ENCODE results near the gene KLHL3. TPM values are rescaled to one million over a fixed set of nuclear protein-coding genes. Genes with fewer than 3 reads are reported as not detected.

KLHL3 gene
- total and polyA plus RNA-seq, 2 donors (not counting 3 experiments of a cell fraction or from before 2014, with no cell fraction given), result 8.8 to 13.6 TPM

GRCh38 chr5:137695651-137696428, 40.0 kb downstream of the KLHL3 start:
- FAIRE-seq, result peak; percentile 99
- DNase-seq (ENCODE audit: low read depth, low spot score), result peak; percentile 98
- TF ChIP-seq POLR2A (IDR thresholded peaks at IDR 0.05; ENCODE audit: low read depth, low read length) (no peak), EZH2 (IDR thresholded peaks at IDR 0.05; ENCODE audit: borderline replicate concordance, low read depth, low read length, severe bottlenecking) (no peak), CTCF (IDR thresholded peaks at IDR 0.05; ENCODE audit: extremely low read depth in 1 of 2, insufficient read depth in 1 of 2, low read depth in 1 of 2, low read length in 2 of 2) (peak; percentile 61 to 70), GATA2 (IDR thresholded peaks at IDR 0.05; ENCODE audit: insufficient read depth, insufficient read length, low read depth, low read length) (peak; percentile 80), JUN (IDR thresholded peaks at IDR 0.05; ENCODE audit: borderline replicate concordance, insufficient read depth, insufficient read length, low read depth) (no peak), MAX (IDR thresholded peaks at IDR 0.05; ENCODE audit: insufficient read depth, insufficient read length) (no peak), POLR2AphosphoS5 (IDR thresholded peaks at IDR 0.05; ENCODE audit: insufficient read depth, low read depth, low read length) (peak; percentile 66), MYC (IDR thresholded peaks at IDR 0.05; ENCODE audit: low read depth, low read length) (no peak), FOS (IDR thresholded peaks at IDR 0.05; ENCODE audit: borderline replicate concordance, insufficient read depth, low read length) (no peak)
- POLR2A ChIA-PET, result no interaction called here
- Histone ChIP-seq H3K4me2 (ENCODE audit: insufficient read depth, low read length) (peak overlapping the region; percentile 61), H3K79me2 (ENCODE audit: control insufficient read depth, insufficient read depth, low read length) (no peaks in the 10 kb centered on the region), H3K36me3 (ENCODE audit: control insufficient read depth in 2 of 2, extremely low read depth in 1 of 2, insufficient read depth in 2 of 2, low read length in 2 of 2) (peaks cover 0 to 8% of the 10 kb centered on the region in 2 experiments), H4K20me1 (replicated peaks; ENCODE audit: control insufficient read depth, extremely low read depth, insufficient read depth, low read length) (no peaks in the 10 kb centered on the region), H3K4me3 (replicated peaks in 1 of 3; ENCODE audit: insufficient read depth in 1 of 3, low read depth in 1 of 3, low read length in 3 of 3) (no peak overlapping the region), H3K9ac (replicated peaks; ENCODE audit: extremely low read depth, insufficient read depth, low read length) (no peak overlapping the region), H2AFZ (ENCODE audit: low read depth, low read length) (peak overlapping the region; percentile 27), H3K27ac (ENCODE audit: insufficient read depth, low read depth, low read length) (peak overlapping the region; percentile 85), H3K4me1 (ENCODE audit: control insufficient read depth, extremely low read depth, insufficient read depth, low read length) (peaks cover 45% of the 10 kb centered on the region), H3K9me3 (replicated peaks; ENCODE audit: control insufficient read depth, insufficient read depth, low read length) (no peaks in the 10 kb centered on the region), H3K9me1 (replicated peaks; ENCODE audit: control insufficient read depth, extremely low read depth, insufficient read depth, low read length) (no peaks in the 10 kb centered on the region), H3K27me3 (ENCODE audit: control insufficient read depth in 2 of 2, insufficient read depth in 2 of 2, low read length in 2 of 2) (no peaks in the 10 kb centered on the region)
- intact Hi-C loops (cut with micrococcal nuclease), result loop anchor here (1.0 to 2.0 kb wide), 5 partner anchors 10 to 65 kb away; no protein-coding TSS in a partner anchor
- dilution Hi-C loops (cut with MboI; ENCODE audit: extremely low pct_ligation_motif_present, low sequenced_read_pairs), result no loop called here
- CTCF ChIA-PET, result interaction anchor here (0.6 to 10.6 kb wide), 19 partner anchors 10 to 66 kb away, joined by 3 to 107 read pairs (median 9); partner anchors contain the start of gene KLHL3
- TSS peak; percentile 31 for BruUV-seq (replicated peaks)

Measured in endothelial cell of umbilical vein (primary cell).